Transverse colon (tissue), 4 donors: ENCODE data around the gene GPR162. TPM values are rescaled to one million over a fixed set of nuclear protein-coding genes. Genes with fewer than 3 reads are reported as not detected.

Experiments used
- DNase-seq: peaks from one replicate; pipeline ENCODE4 v3.0.0-alpha.2; 2019
- H3K27ac ChIP-seq, 4 donors: fragments of 200-600 bp; sonication (generic); 2 replicates each; pipeline ENCODE4 v1.5.1; 2016 to 2018; ENCODE audit warnings: inconsistent platforms in 4 of 4
- H3K27me3 ChIP-seq: fragments of 200-600 bp; sonication (generic); 2 replicates; pipeline ENCODE4 v1.5.1; 2017; ENCODE audit warnings: inconsistent platforms
- H3K36me3 ChIP-seq, 4 donors: fragments of 200-600 bp; sonication (generic); 2 replicates each; pipeline ENCODE4 v1.5.1; 2017 to 2019; ENCODE audit warnings: inconsistent platforms in 4 of 4
- H3K4me1 ChIP-seq, 4 donors: fragments of 200-600 bp; sonication (generic); 2 replicates each; pipeline ENCODE4 v1.5.1; 2017 to 2020; ENCODE audit warnings: inconsistent platforms in 4 of 4
- H3K4me3 ChIP-seq, 4 donors: fragments of 200-600 bp; sonication (generic); 1 replicate in 1 of 4; 2 replicates in 3 of 4; pipeline versions ENCODE4 v1.5.1 to v1.6.1; 2017 to 2019; ENCODE audit warnings: inconsistent platforms in 4 of 4
- H3K9me3 ChIP-seq, 2 donors: fragments of 200-600 bp; sonication (generic); 2 replicates each; pipeline ENCODE4 v1.5.1; 2017 to 2019; ENCODE audit warnings: inconsistent platforms in 2 of 2
- CTCF ChIP-seq, 5 experiments: fragments of 200-600 bp in 3 of 5; fragments of 450-650 bp in 2 of 5; sonication (generic) in 3 of 5; IDR thresholded peaks; 1 replicate in 2 of 5; 2 replicates in 3 of 5; pipeline ENCODE4 v1.5.1; 2016 to 2017; ENCODE audit warnings: antibody characterized with exemption in 5 of 5, inconsistent platforms in 3 of 5, mild to moderate bottlenecking in 2 of 5, moderate library complexity in 1 of 5
- EP300 ChIP-seq: sonication (generic); formaldehyde crosslinking; IDR thresholded peaks from one replicate; pipeline ENCODE4 v1.6.1; 2017; ENCODE audit warnings: antibody characterized with exemption, low read depth
- POLR2A ChIP-seq: fragments of 450-650 bp; IDR thresholded peaks from one replicate; pipeline ENCODE4 v1.6.1; 2016; ENCODE audit warnings: antibody characterized with exemption, mild to moderate bottlenecking, moderate library complexity
- POLR2AphosphoS5 ChIP-seq, 3 donors: sonication (generic); formaldehyde crosslinking; IDR thresholded peaks; one replicate each; pipeline ENCODE4 v1.6.1; 2016; ENCODE audit warnings: antibody characterized with exemption in 3 of 3
- WGBS, 2 donors: methylation state at CpG; one replicate each; pipeline ENCODE4 v1.1.5; 2018; ENCODE audit warnings: low coverage in 1 of 2; 5-methylcytosine and 5-hydroxymethylcytosine counted together
- in situ Hi-C, 4 donors: fragments of 200-750 bp; cut with MboI; loops; one replicate each; pipeline versions ENCODE4 v1.15.0 to v1.15.1; 2017; ENCODE audit warnings: low sequenced_read_pairs in 3 of 4, low pct_ligation_motif_present in 1 of 4, low pct_unique_long_range_greater_than_20kb in 1 of 4
- intact Hi-C: fragments of 100-400 bp; cut with DNase I; formaldehyde crosslinking; loops from one replicate; pipeline ENCODE4 v1.15.1; 2023; ENCODE audit warnings: low total_unique reads
- total RNA-seq, 4 donors: library from RNA; depleted of rRNA; stranded (reverse); fragments of >200 nt; gene quantifications; one replicate each; pipeline ENCODE4 v1.1.0, GENCODE V29; 2016

GPR162 gene
- total RNA-seq, 4 donors from 2014 or later = 3.0 to 6.4 (median 3.1) TPM; not detected in 1

DNA sequence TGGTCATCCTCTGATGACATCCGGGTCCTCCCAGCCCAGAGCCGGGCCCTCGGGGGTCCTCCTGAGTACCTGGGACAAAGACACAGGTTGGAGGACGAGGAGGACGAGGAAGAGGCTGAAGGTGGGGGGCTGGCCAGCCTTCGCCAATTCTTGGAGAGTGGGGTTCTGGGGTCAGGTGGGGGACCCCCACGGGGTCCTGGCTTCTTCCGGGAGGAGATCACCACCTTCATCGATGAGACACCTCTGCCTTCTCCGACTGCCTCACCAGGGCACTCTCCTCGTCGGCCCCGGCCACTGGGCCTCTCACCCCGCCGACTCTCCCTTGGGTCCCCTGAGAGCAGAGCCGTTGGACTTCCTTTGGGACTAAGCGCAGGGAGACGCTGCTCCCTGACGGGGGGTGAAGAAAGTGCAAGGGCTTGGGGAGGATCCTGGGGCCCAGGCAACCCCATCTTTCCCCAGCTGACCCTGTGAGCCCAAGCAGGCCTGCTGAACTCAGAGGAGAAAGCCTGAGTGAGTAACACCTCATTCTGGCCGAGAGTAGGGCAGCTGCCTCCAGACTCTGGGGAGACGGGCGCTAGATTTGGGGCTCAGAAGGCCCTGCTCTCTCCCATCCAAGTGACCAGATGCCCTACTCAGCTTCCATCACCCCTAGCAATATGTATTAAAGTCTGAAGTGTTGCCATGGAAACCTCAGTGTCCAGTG, 5.3 kb downstream of the GPR162 start:
- no peak for TF ChIP-seq POLR2AphosphoS5 (IDR thresholded peaks at IDR 0.05)
- no peak for TF ChIP-seq EP300
- no peak for TF ChIP-seq POLR2A
- TF ChIP-seq CTCF (IDR thresholded peaks at IDR 0.05) = no peak
- WGBS, 2 donors = 69 to 81% methylated on average over 8 to 21 of the region's 22 CpGs
- Histone ChIP-seq H3K36me3 (no peaks in the 10 kb centered on the region), H3K4me3 (no peak overlapping the region), H3K4me1 (peaks cover 12 to 39% (median 25%) of the 10 kb centered on the region in 4 donors), H3K9me3 (no peaks in the 10 kb centered on the region), H3K27ac (peak overlapping the region; percentile 12 to 81 (median 28)), H3K27me3 (peaks cover 63% of the 10 kb centered on the region)
- intact Hi-C loops (loop anchor here (5.0 kb wide), 1 partner anchor 90 kb away; no protein-coding TSS in a partner anchor), in situ Hi-C loops (loop anchor here in 3 of 4 donors (10.0 to 25.0 kb wide), 2 partner anchors 82 to 90 kb away; no protein-coding TSS in a partner anchor)
- DNase-seq = no peak

- peak; percentile 82 for DNase-seq
- peak overlapping the region; percentile 12 to 81 (median 28) for H3K27ac ChIP-seq
- TF ChIP-seq EP300 = no peak
- H3K36me3 ChIP-seq = no peaks in the 10 kb centered on the region
- in situ Hi-C loops = loop anchor here in 3 of 4 donors (10.0 to 25.0 kb wide), 2 partner anchors 83 to 90 kb away; no protein-coding TSS in a partner anchor
- H3K27me3 ChIP-seq = peaks cover 57% of the 10 kb centered on the region
- no peaks in the 10 kb centered on the region for H3K9me3 ChIP-seq
- intact Hi-C loops = loop anchor here (5.0 kb wide), 1 partner anchor 90 kb away; no protein-coding TSS in a partner anchor
- H3K4me3 ChIP-seq = no peak overlapping the region
- WGBS, 2 donors = 0 to 10% methylated on average over 3 to 8 of the region's 8 CpGs
- peaks cover 9 to 33% (median 20%) of the 10 kb centered on the region in 4 donors for H3K4me1 ChIP-seq
Observed at GRCh38 chr12:6827437-6827911, 5.9 kb downstream of the GPR162 start.

DNA sequence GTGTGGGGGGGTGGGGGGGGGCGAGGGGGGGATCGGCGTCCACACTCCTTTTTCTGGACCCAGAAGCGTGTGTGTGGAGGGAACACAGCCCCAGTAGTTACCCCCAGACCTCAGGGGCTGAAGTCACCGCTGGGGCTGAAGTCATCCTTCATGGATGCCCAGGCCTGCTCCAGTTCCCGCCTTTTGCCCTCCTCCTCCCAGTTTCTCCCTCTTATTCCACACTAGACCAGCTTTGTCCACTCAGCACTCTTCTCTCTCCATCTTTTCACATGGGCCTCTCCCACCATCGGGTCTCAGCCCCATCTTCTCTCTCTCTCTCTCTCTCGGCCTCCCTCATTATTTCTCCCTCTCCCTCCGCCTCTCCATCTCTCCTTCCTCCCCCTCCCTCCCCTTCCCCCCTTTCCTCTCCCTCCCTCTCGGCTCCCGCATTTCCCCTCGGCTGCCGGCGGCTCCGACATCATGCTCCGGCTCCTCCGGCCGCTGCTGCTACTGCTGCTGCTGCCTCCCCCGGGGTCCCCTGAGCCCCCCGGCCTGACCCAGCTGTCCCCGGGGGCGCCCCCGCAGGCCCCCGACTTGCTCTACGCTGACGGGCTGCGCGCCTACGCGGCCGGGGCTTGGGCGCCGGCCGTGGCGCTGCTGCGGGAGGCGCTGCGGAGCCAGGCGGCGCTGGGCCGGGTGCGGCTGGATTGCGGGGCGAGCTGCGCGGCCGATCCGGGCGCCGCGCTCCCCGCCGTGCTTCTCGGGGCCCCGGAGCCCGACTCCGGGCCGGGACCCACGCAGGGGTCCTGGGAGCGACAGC, 6.6 kb downstream of the GPR162 start, which contains the start of gene P3H3:
TSS of gene P3H3 (plus strand) at position 426 of the 799 bp plus-strand sequence. CDS start at position 460, 34 bp downstream.
- 2 to 12% methylated on average over 6 to 33 of the region's 60 CpGs for WGBS, 2 donors
- Histone ChIP-seq H3K36me3 (no peaks in the 10 kb centered on the region), H3K4me3 (peak within 1 kb of the TSS; percentile 44 to 72 (median 61)), H3K27ac (peak within 1 kb of the TSS; percentile 72 to 82 (median 76)), H3K4me1 (peaks cover 9 to 32% (median 19%) of the 10 kb centered on the region in 4 donors), H3K9me3 (no peaks in the 10 kb centered on the region), H3K27me3 (peaks cover 53% of the 10 kb centered on the region)
- in situ Hi-C loops = loop anchor here in 3 of 4 donors (10.0 to 25.0 kb wide), 2 partner anchors 83 to 91 kb away; no protein-coding TSS in a partner anchor
- intact Hi-C loops = loop anchor here (5.0 kb wide), 1 partner anchor 91 kb away; no protein-coding TSS in a partner anchor
- no peak for TF ChIP-seq EP300
- TF ChIP-seq CTCF (IDR thresholded peaks at IDR 0.05) = peak in 1 of 5 experiments; percentile 6
- no peak for DNase-seq

GRCh38 chr12:6828781-6829535, 7.3 kb downstream of the GPR162 start:
- WGBS, 2 donors = 0% methylated on average over 32 of the region's 71 CpGs; no CpG with 5 or more reads in 1 of the 2 donors
- Histone ChIP-seq H3K4me1 (peaks cover 9 to 32% (median 19%) of the 10 kb centered on the region in 4 donors), H3K27me3 (peaks cover 47% of the 10 kb centered on the region), H3K27ac (peak overlapping the region; percentile 72 to 82 (median 76)), H3K4me3 (peak overlapping the region; percentile 44 to 72 (median 61)), H3K9me3 (no peaks in the 10 kb centered on the region), H3K36me3 (no peaks in the 10 kb centered on the region)
- no peak for TF ChIP-seq POLR2AphosphoS5 (IDR thresholded peaks at IDR 0.05)
- TF ChIP-seq POLR2A = peak; percentile 34
- intact Hi-C loops = loop anchor here (5.0 kb wide), 1 partner anchor 92 kb away; no protein-coding TSS in a partner anchor
- in situ Hi-C loops = loop anchor here in 3 of 4 donors (10.0 to 25.0 kb wide), 2 partner anchors 84 to 92 kb away; no protein-coding TSS in a partner anchor
- DNase-seq = peak; percentile 57
